ENCODE measurements around the gene MIPOL1.

GRCh38 chr14:37369425-37369824 lies 171.7 kb downstream of the MIPOL1 start:
- TF ChIP-seq POLR2AphosphoS5 (IDR thresholded peaks at IDR 0.05; ENCODE audit: insufficient read depth, low read depth, low read length) = no peak
- no peak for TF ChIP-seq CTCF (IDR thresholded peaks at IDR 0.05; ENCODE audit: extremely low read depth in 1 of 2, insufficient read depth in 1 of 2, low read depth in 1 of 2, low read length in 2 of 2)
- TF ChIP-seq FOS (IDR thresholded peaks at IDR 0.05; ENCODE audit: borderline replicate concordance, insufficient read depth, low read length) = no peak
- TF ChIP-seq POLR2A (IDR thresholded peaks at IDR 0.05; ENCODE audit: low read depth, low read length) = no peak
